Measurements from ENCODE around the gene LIMS1.
"Not testable (repeated sequence)": the region's sequence is repeated elsewhere in the genome, so short reads cannot be mapped to it uniquely, and the experiment has no call there.

- TF ChIP-seq CTCF, POLR2AphosphoS5, POLR2A (IDR thresholded peaks at IDR 0.05): not testable (repeated sequence)
These were observed 26.6 kb upstream of the LIMS1 start for GRCh38 chr2:108507620-108508019.

All from prostate gland (tissue), 2 donors.